Measurements from ENCODE around the gene UPK1A. TPM values are rescaled to one million over a fixed set of nuclear protein-coding genes. Genes with fewer than 3 reads are reported as not detected.
A peak's percentile ranks its signal among the peaks of the same experiment; 100 is the strongest.

Gene UPK1A
- total and polyA plus RNA-seq, 2 of the 8 experiments (the other 6 are each of a cell fraction or from before 2014, with no cell fraction given) = 0.56 to 9.9 TPM

GRCh38 chr19:35648017-35648961 is 18.0 kb upstream of the UPK1A start, which contains the start of gene COX6B1 (continued):
- TF ChIP-seq TCF12 (IDR thresholded peaks at IDR 0.05; ENCODE audit: low read depth, low read length) (no peak), TEAD4 (IDR thresholded peaks at IDR 0.05; ENCODE audit: low read depth, low read length) (no peak), CTBP2 (IDR thresholded peaks at IDR 0.05; ENCODE audit: borderline replicate concordance, insufficient read depth, insufficient read length, low read length) (no peak), SP1 (IDR thresholded peaks at IDR 0.05; ENCODE audit: low read depth, low read length) (peak; percentile 96), SRF (IDR thresholded peaks at IDR 0.05; ENCODE audit: low read depth, low read length) (no peak), GABPA (IDR thresholded peaks at IDR 0.05; ENCODE audit: borderline replicate concordance, insufficient read depth, low read length) (peak; percentile 90), MAFK (IDR thresholded peaks at IDR 0.05; ENCODE audit: low read depth, low read length) (no peak), POLR2A (IDR thresholded peaks at IDR 0.05; ENCODE audit: control extremely low read depth in 1 of 2, low read depth in 2 of 2, low read length in 2 of 2) (peak; percentile 49 to 83), NANOG (IDR thresholded peaks at IDR 0.05; ENCODE audit: insufficient read depth, low read depth, low read length, poor library complexity, severe bottlenecking) (no peak), ATF3 (IDR thresholded peaks at IDR 0.05; ENCODE audit: insufficient read depth, low read depth, low read length) (no peak), KDM4A (IDR thresholded peaks at IDR 0.05; ENCODE audit: low read depth, low read length, severe bottlenecking) (peak; percentile 18), TAF7 (optimal IDR thresholded peaks at IDR 0.05; ENCODE audit: borderline replicate concordance, low read depth, low read length) (no peak), USF2 (IDR thresholded peaks at IDR 0.05; ENCODE audit: low read length) (no peak), EZH2 (IDR thresholded peaks at IDR 0.05; ENCODE audit: low read depth, low read length, severe bottlenecking) (no peak), SIRT6 (IDR thresholded peaks at IDR 0.05; ENCODE audit: low read length) (no peak), KDM1A (IDR thresholded peaks at IDR 0.05; ENCODE audit: borderline replicate concordance, low read length) (no peak), RXRA (IDR thresholded peaks at IDR 0.05; ENCODE audit: insufficient read depth, low read depth, low read length) (no peak), PHF8 (conservative IDR thresholded peaks at IDR 0.05; ENCODE audit: low read depth, low read length) (0 out of 2 replicates have a peak, but pooled peaks have one; percentile 57), ASH2L (IDR thresholded peaks at IDR 0.05; ENCODE audit: low read length) (no peak), TBP (IDR thresholded peaks at IDR 0.05; ENCODE audit: low read depth, low read length) (peak; percentile 83), SAP30 (IDR thresholded peaks at IDR 0.05; ENCODE audit: insufficient read depth, insufficient replicate concordance, low read length) (peak; percentile 48), BCL11A (IDR thresholded peaks at IDR 0.05; ENCODE audit: low read depth in 2 of 2, low read length in 2 of 2) (no peak)

Data from H1 (cell line).